Non-pigmented ciliary epithelial cell (primary cell): Measurements from ENCODE around the gene RNF44.
"Not testable (repeated sequence)": the region's sequence is repeated elsewhere in the genome, so short reads cannot be mapped to it uniquely, and the experiment has no call there.

Experiments
- DNase-seq: peaks from one replicate; pipeline ENCODE4 v3.0.0-alpha.2; 2010; ENCODE audit warnings: low read depth

The RNF44 gene

GRCh38 chr5:176550937-176551336, 13.7 kb upstream of the RNF44 start:
- not testable (repeated sequence) for DNase-seq

GRCh38 chr5:176550275-176550831, 13.2 kb upstream of the RNF44 start:
- no peak for DNase-seq

GRCh38 chr5:176549871-176550270, 12.7 kb upstream of the RNF44 start:
- no peak for DNase-seq

- DNase-seq, result no peak
Measured at GRCh38 chr5:176548967-176549444, 11.8 kb upstream of the RNF44 start, which contains the start of gene CDHR2. Gene CDHR2, plus strand, starts transcription at chr5:176549342. Its CDS starts 16,011 bp downstream, at chr5:176565353.

- DNase-seq, result no peak
Measured at GRCh38 chr5:176547802-176548201, 10.6 kb upstream of the RNF44 start.

- no peak for DNase-seq
Measured at GRCh38 chr5:176545737-176546509, 8.7 kb upstream of the RNF44 start.

- no peak for DNase-seq
Measured at GRCh38 chr5:176545388-176545736, 8.2 kb upstream of the RNF44 start.

GRCh38 chr5:176543428-176544182, 6.4 kb upstream of the RNF44 start:
- DNase-seq, result no peak

- DNase-seq, result no peak
Measured at GRCh38 chr5:176542596-176543427, 5.6 kb upstream of the RNF44 start.

- no peak for DNase-seq
Measured at GRCh38 chr5:176542135-176542595, 5.0 kb upstream of the RNF44 start.

- no peak for DNase-seq
Measured at GRCh38 chr5:176541338-176542134, 4.3 kb upstream of the RNF44 start.

GRCh38 chr5:176540956-176541337, 3.7 kb upstream of the RNF44 start:
- no peak for DNase-seq

- no peak for DNase-seq
Measured at GRCh38 chr5:176540476-176540899, 3.3 kb upstream of the RNF44 start.

GRCh38 chr5:176538989-176539384, 1.8 kb upstream of the RNF44 start:
- no peak for DNase-seq

- DNase-seq, result no peak
Measured at GRCh38 chr5:176538230-176538988, 1.2 kb upstream of the RNF44 start.

GRCh38 chr5:176537554-176538229, 490 bp upstream of the RNF44 start:
- DNase-seq, result peak; percentile 99

- peak; percentile 24 for DNase-seq
Measured at GRCh38 chr5:176536132-176536901, 885 bp downstream of the RNF44 start.

GRCh38 chr5:176535664-176536131, 1.5 kb downstream of the RNF44 start:
- DNase-seq, result no peak
